ENCODE measurements around the gene CNEP1R1.

DNA sequence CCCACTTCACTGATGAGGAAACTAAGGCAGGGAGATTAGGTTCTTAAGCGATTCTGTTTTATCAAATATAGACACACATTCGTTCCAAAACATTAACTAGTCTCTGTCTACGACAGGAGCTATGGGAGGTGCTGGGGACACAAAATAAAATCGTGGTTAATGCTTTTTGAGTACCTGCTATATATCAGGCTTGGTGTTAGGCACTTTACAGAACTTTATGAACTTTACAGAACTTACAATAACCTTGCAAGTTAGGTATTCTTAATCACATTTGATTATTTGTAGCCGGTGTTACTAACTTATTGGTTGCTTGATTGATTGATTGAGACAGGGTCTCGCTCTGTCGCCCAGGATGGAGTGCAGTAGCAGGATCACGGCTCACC, 40.2 kb downstream of the CNEP1R1 start:
- TF ChIP-seq, protein P1, sequence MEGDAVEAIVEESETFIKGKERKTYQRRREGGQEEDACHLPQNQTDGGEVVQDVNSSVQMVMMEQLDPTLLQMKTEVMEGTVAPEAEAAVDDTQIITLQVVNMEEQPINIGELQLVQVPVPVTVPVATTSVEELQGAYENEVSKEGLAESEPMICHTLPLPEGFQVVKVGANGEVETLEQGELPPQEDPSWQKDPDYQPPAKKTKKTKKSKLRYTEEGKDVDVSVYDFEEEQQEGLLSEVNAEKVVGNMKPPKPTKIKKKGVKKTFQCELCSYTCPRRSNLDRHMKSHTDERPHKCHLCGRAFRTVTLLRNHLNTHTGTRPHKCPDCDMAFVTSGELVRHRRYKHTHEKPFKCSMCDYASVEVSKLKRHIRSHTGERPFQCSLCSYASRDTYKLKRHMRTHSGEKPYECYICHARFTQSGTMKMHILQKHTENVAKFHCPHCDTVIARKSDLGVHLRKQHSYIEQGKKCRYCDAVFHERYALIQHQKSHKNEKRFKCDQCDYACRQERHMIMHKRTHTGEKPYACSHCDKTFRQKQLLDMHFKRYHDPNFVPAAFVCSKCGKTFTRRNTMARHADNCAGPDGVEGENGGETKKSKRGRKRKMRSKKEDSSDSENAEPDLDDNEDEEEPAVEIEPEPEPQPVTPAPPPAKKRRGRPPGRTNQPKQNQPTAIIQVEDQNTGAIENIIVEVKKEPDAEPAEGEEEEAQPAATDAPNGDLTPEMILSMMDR (IDR thresholded peaks at IDR 0.05): no peak
- no peak for TF ChIP-seq POLR2A (IDR thresholded peaks at IDR 0.05; ENCODE audit: low read depth)

Measured in esophagus muscularis mucosa (tissue), 3 donors.